GM19238 (cell line): ENCODE data around the gene PDS5B.
"Not testable (repeated sequence)": the region's sequence is repeated elsewhere in the genome, so short reads cannot be mapped to it uniquely, and the experiment has no call there.

Source experiments
- DNase-seq: peaks from one replicate; pipeline ENCODE4 v3.0.0; 2011; ENCODE audit warnings: low spot score; ENCODE audit not compliant: insufficient read length

The PDS5B gene

GRCh38 chr13:32726374-32727037 lies 140.3 kb downstream of the PDS5B start:
- no peak for DNase-seq

GRCh38 chr13:32728327-32728726 lies 142.1 kb downstream of the PDS5B start:
- DNase-seq: no peak

GRCh38 chr13:32729097-32729496 lies 142.8 kb downstream of the PDS5B start:
- DNase-seq: not testable (repeated sequence)

GRCh38 chr13:32731074-32731473 lies 144.8 kb downstream of the PDS5B start:
- DNase-seq: no peak

GRCh38 chr13:32731576-32731975 lies 145.3 kb downstream of the PDS5B start:
- no peak for DNase-seq

- no peak for DNase-seq
Observed at GRCh38 chr13:32733690-32734089, 147.4 kb downstream of the PDS5B start.

GRCh38 chr13:32734511-32734910 lies 148.3 kb downstream of the PDS5B start:
- DNase-seq: no peak

- DNase-seq: no peak
Observed at GRCh38 chr13:32735859-32736258, 149.6 kb downstream of the PDS5B start.

GRCh38 chr13:32736648-32737047 lies 150.4 kb downstream of the PDS5B start:
- DNase-seq: no peak

GRCh38 chr13:32737111-32737571 lies 150.9 kb downstream of the PDS5B start:
- DNase-seq: no peak

- no peak for DNase-seq
Observed at GRCh38 chr13:32737679-32738078, 151.4 kb downstream of the PDS5B start.

GRCh38 chr13:32745509-32745908 lies 159.3 kb downstream of the PDS5B start:
- DNase-seq: no peak

- DNase-seq: no peak
Observed at GRCh38 chr13:32746474-32746873, 160.2 kb downstream of the PDS5B start.

- DNase-seq: no peak
Observed at GRCh38 chr13:32748305-32748704, 162.1 kb downstream of the PDS5B start.

- no peak for DNase-seq
Observed at GRCh38 chr13:32751340-32751739, 165.1 kb downstream of the PDS5B start.

GRCh38 chr13:32752311-32752710 lies 166.1 kb downstream of the PDS5B start:
- no peak for DNase-seq

- DNase-seq: no peak
Observed at GRCh38 chr13:32752997-32753606, 166.8 kb downstream of the PDS5B start.

GRCh38 chr13:32754179-32754578 lies 167.9 kb downstream of the PDS5B start:
- no peak for DNase-seq

- no peak for DNase-seq
Observed at GRCh38 chr13:32759152-32759551, 172.9 kb downstream of the PDS5B start.

- no peak for DNase-seq
Observed at GRCh38 chr13:32761472-32761871, 175.2 kb downstream of the PDS5B start.

- no peak for DNase-seq
Observed at GRCh38 chr13:32779119-32779518, 192.9 kb downstream of the PDS5B start.

- DNase-seq: no peak
Observed at GRCh38 chr13:32781906-32782305, 195.7 kb downstream of the PDS5B start.

GRCh38 chr13:32783067-32783466 lies 196.8 kb downstream of the PDS5B start:
- DNase-seq: no peak
